HG02885 (cell line): ENCODE results near the gene AMHR2.
"Not testable (repeated sequence)": the region's sequence is repeated elsewhere in the genome, so short reads cannot be mapped to it uniquely, and the experiment has no call there.

ENCODE experiments used
- ATAC-seq: cut with Tn5 transposase; IDR thresholded peaks from one replicate; pipeline ENCODE4 v1.9.1; 2021; ENCODE audit warnings: mild to moderate bottlenecking; ENCODE audit not compliant: unreplicated experiment, poor library complexity

The AMHR2 gene

DNA sequence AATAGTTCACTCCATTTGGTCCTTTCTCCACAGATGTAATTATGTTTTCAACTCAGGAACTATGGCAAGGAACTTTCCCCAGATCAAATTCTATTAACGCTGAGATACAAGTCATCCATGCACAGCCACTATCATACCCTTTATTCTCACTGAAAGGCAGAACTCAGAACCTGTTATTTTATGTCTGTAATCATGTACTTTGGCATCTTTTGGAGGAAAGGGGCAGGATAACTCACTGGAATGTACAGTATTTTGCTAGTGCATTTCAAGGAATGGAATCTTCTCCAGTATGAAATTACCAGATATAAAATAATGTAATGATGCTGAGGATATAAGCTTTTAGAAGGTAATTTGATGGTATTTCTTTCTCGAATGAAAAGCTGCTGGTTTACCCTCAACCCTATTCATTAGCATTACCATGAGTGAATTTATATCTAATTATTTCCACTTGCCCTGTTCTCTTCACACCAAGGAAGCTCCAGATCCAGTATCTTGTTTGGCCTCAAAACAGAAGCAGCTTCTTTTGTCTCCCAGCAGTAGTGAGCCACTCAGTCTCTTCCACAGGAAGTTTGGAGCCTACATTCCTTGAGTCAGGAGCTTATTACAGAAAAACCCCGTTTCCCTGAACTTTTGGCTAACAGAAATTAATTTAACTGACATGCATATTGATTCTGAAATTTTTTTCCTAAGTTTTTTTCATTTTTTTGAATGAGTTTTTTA lies 10.0 kb upstream of the AMHR2 start:
- no peak for ATAC-seq

GRCh38 chr12:53414756-53415417 lies 8.8 kb upstream of the AMHR2 start:
- no peak for ATAC-seq

DNA sequence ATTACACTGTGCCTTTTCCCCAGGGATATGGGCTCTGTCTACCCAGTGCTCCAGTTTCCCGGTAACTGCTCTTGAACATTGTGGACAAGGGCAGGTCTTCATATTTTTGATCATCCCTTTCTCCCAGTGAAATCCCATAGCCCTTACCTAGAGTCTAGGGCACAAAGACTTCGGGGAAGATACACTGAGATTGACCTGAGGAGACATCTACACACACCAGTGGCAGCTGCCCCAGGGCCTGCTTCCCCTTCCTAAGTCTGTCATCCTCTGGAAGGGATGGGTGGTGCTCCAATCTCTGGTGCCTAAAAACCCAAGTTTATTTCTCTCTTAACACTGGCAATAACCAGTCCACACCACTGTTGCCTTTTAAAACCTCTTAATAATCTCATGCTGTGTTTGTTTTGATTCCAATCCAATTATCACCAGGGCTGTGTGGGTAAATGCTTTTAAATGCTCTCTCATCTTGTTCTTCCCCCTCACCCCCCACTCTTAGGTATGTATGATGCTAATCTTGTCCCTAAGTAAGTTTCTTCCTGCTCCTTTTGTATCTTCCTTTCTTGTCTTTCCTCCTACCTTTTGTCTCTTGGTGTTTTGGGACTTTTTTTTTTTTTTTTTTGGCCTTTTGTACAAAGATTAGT lies 7.8 kb upstream of the AMHR2 start:
- ATAC-seq: not testable (repeated sequence)

- not testable (repeated sequence) for ATAC-seq
Measured at GRCh38 chr12:53417291-53417816, 6.3 kb upstream of the AMHR2 start.

DNA sequence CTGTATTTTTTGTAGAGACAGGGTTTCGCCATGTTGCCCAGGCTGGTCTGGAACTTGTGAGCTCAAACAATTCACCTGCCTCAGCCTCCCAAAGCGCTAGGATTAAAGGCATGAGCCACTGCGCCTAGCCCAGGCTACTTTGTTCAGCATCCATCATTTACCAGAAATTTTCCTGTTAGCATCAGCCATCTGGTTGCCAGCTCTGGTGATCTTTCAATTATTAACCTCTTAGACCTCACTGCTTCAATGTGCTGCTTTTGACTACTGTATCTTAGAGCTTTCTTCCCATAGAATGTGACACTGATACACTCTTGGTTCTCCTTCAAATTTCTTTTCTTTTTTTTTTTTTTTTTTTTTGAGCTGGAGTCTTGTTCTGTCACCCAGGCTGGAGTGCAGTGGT lies 5.4 kb upstream of the AMHR2 start:
- no peak for ATAC-seq

GRCh38 chr12:53419756-53420155 lies 3.9 kb upstream of the AMHR2 start:
- no peak for ATAC-seq

- not testable (repeated sequence) for ATAC-seq
Measured at GRCh38 chr12:53422247-53422646, 1.4 kb upstream of the AMHR2 start.

GRCh38 chr12:53424626-53425514 lies 1.2 kb downstream of the AMHR2 start:
- ATAC-seq: no peak

DNA sequence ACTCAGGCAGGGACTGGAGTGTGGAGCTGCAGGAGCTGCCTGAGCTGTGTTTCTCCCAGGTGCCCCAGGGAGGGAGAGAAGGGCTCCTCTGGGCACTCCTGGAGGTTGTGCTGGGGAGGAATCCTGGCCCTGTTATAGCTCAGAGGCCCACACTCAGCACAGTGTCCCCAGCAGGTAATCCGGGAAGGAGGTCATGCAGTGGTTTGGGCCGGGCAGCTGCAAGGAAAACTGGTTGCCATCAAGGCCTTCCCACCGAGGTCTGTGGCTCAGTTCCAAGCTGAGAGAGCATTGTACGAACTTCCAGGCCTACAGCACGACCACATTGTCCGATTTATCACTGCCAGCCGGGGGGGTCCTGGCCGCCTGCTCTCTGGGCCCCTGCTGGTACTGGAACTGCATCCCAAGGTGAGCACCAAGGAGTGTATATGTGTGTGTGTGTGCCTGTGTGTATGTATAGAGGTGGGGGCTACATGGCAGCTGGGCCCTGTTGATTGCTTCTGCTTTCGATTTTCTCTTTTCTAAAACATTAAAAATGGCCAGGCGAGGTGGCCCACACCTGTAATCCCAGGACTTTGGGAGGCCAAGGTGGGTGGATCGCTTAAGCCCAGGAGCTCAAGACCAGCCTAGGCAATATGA lies 2.0 kb downstream of the AMHR2 start:
- ATAC-seq: no peak

DNA sequence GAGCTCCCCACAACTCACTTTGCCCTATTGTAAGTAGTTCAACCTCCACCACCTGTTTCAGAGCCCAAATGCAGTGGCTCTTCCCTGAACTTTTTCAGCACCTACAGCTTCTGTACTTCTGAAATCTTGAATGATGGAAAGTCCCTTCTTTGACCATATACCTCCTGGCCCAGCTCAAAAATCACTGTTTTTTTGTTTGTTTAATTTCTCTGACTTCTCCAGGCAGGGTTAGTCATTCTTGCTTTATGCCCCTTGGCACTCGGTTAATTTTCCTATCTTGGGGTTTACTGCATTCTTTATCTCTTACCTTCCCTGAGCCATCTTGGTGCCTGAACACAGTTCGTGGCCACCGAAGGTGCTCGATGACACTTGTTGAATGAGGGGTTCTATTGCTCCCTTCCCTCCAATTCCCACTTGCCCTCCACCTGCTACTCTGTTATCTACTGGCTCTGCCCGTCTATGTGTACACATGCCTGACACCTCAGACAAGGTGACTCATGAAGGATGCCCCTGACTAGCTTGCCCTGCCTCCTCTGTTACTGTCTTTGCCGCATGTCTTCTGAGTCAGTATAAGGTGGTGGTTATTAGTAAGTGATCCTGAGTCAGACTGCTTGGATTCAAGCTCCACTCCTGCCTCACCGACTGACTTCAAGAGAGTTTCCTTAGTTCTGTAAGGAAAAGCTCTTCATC lies 4.4 kb downstream of the AMHR2 start:
- no peak for ATAC-seq

DNA sequence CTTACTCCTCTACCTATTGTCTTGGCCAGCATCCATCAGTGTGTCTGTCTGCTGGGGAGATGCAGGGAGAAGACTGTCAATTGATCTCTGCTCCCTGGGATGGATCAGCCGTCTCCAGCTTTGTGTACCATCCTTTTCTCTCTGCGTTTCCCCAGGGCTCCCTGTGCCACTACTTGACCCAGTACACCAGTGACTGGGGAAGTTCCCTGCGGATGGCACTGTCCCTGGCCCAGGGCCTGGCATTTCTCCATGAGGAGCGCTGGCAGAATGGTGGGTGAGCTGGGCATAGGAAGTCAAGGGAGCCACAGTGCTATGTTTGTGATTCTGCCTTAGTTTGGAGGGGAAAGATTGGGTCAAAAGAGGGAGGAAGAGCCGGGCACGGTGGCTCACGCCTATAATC lies 5.1 kb downstream of the AMHR2 start:
- ATAC-seq: no peak

- ATAC-seq: no peak
Measured at GRCh38 chr12:53430116-53430515, 6.5 kb downstream of the AMHR2 start.

- ATAC-seq: no peak
Measured at GRCh38 chr12:53431187-53431586, 7.5 kb downstream of the AMHR2 start.

GRCh38 chr12:53435326-53435725 lies 11.7 kb downstream of the AMHR2 start:
- ATAC-seq: not testable (repeated sequence)

DNA sequence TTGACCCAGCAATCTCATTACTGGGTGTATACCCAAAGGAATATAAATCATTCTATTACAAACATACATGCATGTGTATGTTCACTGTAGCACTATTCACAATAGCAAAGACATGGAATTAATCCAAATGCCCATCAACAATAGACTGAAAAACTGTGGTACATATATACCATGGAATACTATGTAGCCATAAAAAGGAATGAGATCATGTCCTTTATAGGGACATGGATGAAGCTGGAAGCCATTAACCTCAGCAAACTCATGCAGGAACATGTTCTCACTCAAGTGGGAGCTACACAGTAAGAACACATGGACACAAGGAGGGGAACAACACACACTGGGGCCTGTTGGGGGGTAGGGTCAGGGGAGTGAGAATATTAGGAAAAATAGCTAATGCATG lies 15.9 kb downstream of the AMHR2 start:
- not testable (repeated sequence) for ATAC-seq

DNA sequence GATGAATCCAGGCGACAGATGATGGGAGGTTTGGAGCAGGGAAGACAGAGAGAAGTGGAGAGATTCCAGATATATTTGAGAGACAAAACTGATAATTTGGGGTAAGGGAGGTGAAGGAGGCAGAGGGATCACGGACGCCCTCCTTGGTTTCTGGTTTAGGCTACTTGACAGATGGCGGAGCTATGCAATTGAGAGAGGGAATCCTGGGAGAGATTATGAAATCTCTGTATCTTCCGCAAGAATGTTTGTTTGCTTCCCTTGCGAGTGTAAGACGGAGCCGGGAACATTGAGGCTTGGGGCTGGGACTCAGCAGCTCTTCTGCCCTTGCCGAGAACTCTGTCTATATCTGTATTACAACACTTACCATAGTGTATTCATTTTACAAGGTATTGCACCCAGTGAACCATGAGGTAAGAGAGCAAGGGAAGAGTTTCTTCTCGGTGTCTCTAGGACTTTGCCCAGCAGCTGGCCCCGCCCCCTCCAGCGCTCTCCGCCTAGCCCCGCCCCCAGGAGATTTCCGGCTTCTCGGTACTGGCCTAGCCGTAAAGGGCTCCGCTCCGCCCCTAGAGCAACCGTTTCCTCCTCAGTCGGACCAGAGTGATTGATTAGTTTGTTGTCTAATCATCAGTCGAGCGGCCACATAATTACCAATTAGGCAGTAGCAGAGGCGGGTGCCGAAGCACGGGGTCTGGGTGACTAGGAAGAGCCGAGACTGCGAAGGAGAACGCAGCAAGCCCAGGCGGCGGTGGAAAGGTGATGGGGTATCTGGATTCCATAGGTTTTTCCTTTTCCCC lies 17.6 kb downstream of the AMHR2 start, which contains the start of gene PRR13:
Gene PRR13 (plus strand): TSS at position 695 of the 794 bp plus-strand sequence. CDS start 981 bp downstream, outside the sequence.
- ATAC-seq: peak; percentile 99

GRCh38 chr12:53443955-53444354 lies 20.3 kb downstream of the AMHR2 start:
- no peak for ATAC-seq

GRCh38 chr12:53444593-53445325 lies 21.1 kb downstream of the AMHR2 start:
- not testable (repeated sequence) for ATAC-seq
